Activated CD8-positive, alpha-beta memory T cell treated with anti-CD3 and anti-CD28 coated beads for 4 hours (primary cell): ENCODE measurements around the gene MTUS2.

ENCODE experiments used
- DNase-seq, 2 donors: peaks; one replicate each; pipeline ENCODE4 v3.0.0-alpha.2; 2020; ENCODE audit warnings: low read depth in 2 of 2

The MTUS2 gene

DNA sequence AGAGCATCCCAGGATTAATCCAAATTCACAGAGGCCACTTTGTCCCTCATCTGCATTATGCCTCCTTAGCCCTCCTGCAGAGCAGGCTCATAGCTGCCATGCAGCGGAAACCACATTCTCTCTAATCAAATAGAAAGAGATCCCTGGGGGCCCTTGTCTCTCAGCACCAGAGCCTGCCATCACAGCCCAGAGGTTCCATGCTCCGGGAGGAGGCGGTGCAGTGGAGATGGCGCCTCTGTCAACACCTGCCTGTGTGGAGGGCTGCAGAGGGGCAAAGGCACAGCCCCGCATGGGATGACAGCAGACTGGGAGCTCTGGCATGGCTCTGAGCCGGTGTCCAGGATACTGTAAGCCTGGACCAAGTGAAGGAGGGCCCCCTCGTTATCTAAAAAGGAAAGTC, 664.1 kb downstream of the MTUS2 start:
- DNase-seq, result no peak

- DNase-seq, result no peak
These were observed 664.7 kb downstream of the MTUS2 start for GRCh38 chr13:29484796-29485195.

GRCh38 chr13:29486551-29486950, 666.4 kb downstream of the MTUS2 start:
- no peak for DNase-seq

GRCh38 chr13:29487466-29488454, 667.6 kb downstream of the MTUS2 start:
- no peak for DNase-seq

GRCh38 chr13:29489650-29490560, 669.8 kb downstream of the MTUS2 start:
- no peak for DNase-seq

DNA sequence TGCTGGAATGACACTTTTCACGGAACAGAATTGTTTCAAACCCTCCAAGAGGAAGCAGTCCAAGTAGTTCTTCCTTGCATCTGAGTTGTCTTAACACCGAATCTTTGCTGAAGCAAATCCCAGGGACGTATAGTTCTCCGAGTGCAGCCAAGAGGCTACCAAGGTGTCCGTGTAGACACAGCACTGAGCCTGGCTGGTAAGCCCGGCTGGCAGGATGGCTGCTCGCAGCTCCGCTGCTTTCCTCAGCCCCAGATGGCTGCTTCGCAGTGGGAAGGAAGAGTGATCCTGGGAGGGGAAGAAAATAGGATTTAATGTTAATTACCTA, 670.4 kb downstream of the MTUS2 start:
- no peak for DNase-seq

DNA sequence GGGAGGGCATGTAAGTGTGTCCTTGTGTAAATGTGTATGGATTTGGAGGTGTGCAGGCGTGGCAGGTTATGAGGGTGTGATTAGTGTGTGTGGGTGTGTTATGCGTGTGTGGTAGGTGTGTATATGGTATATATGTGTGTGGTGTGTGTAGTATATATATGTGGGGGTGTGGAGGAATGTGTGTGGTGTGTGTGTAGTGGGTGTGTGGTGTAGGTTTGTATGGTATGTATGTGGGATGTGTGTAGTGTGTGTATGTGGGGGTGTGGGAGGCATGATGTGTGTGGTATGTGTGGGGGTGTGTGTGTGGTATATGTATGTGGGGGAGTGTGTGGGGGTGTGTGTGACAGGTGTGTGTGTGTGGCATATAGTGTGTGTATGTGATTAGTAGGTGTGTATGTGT, 671.1 kb downstream of the MTUS2 start:
- DNase-seq, result no peak

GRCh38 chr13:29493796-29494195, 673.7 kb downstream of the MTUS2 start:
- no peak for DNase-seq

DNA sequence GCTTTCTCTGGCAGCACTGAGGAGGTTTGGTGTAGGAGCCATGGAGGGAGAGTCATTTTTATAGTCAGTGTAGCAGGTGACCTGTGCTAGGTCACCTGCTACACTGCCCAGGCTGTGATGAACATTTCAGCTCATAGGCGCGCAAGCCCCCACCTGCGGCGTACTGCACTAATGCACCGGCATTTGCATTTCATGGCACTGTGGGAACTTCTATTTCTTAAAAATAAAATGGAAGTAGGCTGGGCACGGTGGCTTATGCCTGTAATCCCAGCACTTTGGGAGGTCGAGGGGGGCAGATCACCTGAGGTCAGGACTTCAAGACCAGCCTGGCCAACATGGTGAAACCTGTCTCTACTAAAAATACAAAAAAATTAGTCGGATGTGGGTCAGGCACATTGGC, 674.4 kb downstream of the MTUS2 start:
- no peak for DNase-seq

GRCh38 chr13:29496241-29496712, 676.1 kb downstream of the MTUS2 start:
- no peak for DNase-seq

DNA sequence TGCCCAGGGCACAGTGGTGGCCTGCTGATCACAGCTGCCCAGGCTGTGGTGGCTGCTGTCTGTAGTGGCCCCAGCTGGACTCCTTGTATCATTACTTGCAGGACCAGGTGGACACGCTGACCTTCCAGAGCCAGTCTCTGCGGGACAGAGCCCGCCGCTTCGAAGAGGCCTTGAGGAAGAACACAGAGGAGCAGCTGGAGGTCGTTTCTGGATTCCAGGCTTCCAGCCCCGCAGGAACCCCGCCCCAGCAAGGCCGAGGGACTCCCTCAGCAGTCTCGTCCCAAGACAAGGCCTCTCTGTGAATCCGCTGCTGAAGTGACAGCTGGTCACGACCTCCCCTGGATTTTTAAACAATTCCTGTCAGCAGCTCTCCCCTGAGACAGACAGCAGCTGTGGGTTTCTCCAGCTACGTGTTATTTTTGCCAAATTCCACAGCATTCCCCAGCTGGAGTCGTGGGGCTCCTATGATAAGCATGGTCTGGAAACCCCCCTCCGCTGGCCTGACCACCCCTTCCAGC, 677.1 kb downstream of the MTUS2 start:
- no peak for DNase-seq

GRCh38 chr13:29498426-29499040, 678.4 kb downstream of the MTUS2 start:
- DNase-seq, result no peak

GRCh38 chr13:29499506-29500165, 679.5 kb downstream of the MTUS2 start:
- no peak for DNase-seq

DNA sequence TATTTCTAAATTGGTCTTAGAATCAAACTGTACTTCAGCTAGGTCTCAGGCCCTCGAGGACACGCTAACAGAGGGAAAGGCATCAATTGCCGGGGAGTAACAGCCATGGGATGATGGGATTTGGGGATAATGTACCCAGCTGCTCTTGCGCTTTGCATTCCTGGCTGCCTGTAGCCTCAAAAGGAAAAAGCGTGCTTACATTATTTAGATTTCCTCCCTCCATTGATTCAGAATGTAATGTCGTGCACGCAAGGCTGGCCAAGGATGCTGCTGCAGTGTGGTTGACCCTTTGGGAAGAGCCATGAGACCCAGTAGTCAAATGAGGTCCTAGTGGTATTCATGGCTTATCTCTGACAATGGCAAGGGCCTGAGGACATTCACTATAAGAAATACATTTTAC, 680.2 kb downstream of the MTUS2 start:
- no peak for DNase-seq

- DNase-seq, result no peak
These were observed 681.5 kb downstream of the MTUS2 start for GRCh38 chr13:29501674-29502073.

DNA sequence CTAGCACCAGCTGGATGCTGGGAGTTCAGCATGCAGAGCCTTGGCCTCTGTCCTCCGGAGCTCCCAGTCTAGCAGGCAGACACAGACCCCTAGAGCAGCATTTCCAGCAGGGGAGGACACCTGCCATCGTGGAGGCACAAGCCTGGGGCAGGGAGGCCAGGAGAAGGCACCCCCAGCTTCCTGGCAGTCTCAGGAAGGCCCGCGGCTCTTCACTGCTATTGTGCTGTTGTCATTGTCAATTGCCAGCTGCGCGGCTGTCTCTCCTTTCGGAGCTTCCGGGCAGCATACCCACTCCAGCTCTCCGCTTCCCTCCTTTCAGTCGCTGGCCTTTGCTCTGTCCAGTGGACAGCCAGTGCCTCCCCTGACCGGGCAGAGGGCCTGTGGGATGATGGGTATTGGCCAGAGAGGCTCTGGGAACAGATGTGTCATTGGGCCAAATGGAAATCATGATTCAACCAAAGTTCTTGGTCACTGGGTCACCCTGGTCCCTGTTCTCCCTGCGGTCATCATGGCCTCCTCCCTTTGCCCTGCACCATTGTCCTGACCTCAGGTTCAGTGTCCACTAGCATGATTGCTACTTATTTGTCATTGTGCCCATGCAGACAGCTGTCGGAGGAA, 682.4 kb downstream of the MTUS2 start:
- no peak for DNase-seq

DNA sequence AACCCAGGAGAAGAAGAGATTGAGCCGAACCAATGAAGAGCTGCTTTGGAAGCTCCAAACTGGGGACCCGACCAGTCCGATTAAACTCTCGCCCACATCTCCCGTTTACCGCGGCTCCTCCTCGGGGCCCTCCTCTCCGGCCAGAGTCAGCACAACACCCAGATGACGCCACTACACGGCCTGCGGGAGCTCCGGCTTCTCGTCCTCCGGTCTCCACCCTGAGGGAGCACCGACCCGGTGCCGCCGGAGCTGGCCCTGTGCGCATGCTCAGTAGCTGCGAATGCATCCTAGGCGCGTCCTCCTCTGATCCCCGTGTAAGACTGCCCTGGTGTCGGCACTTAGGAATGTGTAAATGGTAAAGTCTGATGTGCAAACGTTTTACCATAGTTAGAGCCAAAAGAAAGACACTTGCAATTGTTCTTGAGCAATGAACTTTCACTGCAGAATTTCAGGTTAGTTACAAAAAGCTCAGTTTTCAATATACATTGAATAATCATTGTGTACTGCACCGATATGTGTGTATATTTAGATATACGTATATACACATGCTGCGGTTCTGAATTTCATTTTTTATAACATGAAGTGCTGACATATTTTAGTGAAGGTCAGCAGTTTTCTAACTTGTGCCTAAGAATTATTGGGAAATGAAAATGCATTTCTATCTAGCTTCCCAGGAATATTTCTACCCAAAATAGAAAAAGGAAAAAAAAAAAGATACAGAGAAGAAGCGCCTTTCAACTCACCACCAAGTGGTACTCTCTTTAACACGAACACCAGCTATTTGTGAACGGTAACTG, 683.1 kb downstream of the MTUS2 start:
- DNase-seq, result no peak

GRCh38 chr13:29504691-29505090, 684.6 kb downstream of the MTUS2 start:
- DNase-seq, result no peak

- DNase-seq, result no peak
These were observed 685.4 kb downstream of the MTUS2 start for GRCh38 chr13:29505511-29505910.

GRCh38 chr13:29505950-29506349, 685.8 kb downstream of the MTUS2 start:
- DNase-seq, result no peak
